GM21723 (cell line): ENCODE results near the gene TGM5.

Source experiments
- ATAC-seq: cut with Tn5 transposase; IDR thresholded peaks from one replicate; pipeline ENCODE4 v1.9.1; 2021; ENCODE audit warnings: mild to moderate bottlenecking, moderate library complexity; ENCODE audit not compliant: unreplicated experiment

TGM5 gene

DNA sequence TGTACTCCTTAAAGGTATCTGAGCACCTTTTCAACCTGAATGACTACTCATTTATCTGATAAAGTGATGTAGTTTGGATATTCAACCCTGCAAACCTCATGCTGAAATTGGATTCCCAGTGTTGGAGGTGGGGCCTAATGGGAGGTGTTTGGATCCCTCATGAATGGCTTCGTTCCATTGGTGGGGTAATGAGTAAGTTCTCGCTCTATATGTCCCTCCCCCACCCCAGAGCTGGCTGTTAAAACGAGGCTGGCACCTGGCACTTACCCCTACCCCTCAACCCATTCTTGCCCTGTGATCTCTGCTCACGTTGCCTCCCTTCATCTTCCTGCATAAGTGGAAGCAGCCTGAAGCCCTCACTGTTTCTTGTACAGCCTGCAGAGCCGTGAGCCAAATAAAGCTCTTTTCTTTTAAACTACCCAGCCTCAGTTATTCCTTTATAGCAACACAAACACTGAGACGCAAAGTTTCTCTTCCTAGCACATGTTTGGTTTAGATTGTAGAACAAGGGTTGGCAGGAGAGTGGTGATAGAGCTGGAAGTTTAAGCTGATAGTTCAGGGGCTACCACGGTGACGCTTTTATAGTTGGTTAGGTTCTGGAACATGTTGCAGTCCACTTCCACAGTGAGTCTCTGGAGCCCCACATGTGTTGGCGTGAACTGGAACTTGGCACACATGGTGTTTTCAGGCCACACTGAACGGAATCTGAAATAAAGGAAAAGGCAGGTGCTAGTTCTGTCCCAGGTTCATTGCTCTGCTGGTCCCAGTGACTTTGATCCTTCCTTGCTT, 69.8 kb downstream of the TGM5 start:
- no peak for ATAC-seq

DNA sequence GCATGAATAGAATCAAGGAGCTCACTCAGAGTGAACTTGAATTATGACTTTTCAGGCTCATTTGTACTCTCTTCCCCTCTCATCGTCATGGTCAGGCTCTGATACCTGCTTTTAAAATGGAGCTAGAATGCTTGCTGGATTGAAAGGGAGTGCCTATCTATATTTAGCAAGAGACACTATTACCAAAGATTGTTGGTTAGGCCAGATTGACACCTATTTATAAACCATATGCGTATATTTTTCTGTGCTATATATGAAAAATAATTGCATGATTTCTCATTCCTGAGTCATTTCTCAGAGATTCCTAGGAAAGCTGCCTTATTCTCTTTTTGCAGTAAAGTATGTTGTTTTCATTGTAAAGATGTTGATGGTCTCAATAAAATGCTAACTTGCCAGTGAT, 71.9 kb downstream of the TGM5 start:
- no peak for ATAC-seq

DNA sequence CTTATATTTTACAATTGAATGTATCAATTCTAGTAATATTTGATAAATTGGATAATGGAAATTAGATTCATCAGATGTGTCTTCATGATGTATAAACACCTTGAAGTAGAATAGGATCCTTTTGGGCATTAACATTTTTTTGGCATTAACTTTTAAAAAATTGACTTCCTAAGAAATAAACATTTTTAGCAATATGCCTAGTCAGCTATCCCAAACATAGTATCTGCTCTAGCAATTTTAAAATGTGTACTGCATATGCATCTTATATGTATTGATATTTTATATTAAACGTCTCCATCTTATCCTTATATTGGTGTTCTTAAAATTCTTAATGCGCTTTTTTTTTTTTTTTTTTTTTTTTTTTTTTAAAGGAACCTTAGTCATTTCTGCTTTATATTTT, 73.0 kb downstream of the TGM5 start:
- no peak for ATAC-seq

DNA sequence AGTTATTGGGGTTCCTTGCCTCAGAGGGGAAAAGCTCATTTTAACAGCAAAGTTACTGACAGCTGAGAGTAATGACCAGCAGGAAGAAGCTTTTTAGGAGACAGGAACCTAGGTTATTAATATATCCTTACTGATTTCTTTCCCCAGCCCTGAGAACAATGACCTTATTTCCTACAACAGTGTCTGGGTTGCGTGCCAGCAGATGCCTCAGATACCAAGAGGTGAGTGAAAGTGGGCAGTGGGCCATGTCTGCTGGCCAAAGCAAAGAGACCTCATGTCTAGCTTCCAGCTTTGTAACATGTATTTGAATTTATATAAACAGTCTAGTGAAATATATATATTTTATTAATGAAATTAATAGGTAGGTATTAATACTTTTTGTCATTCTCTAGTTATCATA, 76.5 kb downstream of the TGM5 start:
- no peak for ATAC-seq

DNA sequence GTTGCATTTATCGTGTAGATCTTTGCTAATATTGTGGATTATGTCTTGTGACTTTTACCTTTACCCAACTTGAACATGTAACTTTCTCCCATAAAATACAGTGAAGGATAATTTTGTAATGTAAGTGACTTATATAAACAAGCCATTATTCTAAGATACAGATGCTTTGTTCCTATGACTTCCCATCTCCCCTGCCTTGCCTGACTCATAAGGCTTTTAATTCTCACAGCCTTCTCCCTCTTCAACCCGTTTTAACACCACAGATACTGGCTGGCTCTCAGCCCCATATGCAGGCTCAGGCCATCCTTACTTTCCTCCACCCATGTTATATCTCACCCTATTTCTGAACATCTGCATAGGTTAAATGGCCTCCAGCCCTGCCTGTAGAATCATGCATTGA, 77.4 kb downstream of the TGM5 start:
- no peak for ATAC-seq

DNA sequence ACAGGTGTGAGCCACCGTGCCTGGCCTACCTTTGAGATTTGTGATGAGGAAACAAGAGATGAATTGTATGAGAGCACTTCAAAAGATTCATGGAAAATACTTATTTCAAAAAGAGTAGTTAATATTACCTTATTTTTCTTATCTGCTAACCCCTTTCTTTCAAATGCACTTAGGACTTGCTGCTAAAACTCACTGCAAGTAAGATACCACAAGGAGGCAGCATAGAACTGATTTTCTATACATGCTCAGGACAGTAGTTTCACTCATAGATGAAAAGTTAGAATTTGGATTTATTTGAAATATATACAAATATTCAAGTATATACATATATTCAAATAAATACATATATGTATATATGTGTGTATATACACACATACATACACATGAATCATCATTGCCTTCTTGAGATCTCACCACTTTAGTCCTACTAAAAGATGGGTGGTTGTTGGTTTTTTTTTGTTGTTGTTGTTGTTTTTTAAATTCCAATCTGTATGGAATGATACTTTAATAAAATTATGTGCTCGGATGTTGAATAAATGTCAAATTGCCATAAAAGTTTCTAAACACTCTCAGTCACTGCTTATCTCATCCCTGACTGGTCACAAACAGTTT, 79.1 kb downstream of the TGM5 start:
- no peak for ATAC-seq

DNA sequence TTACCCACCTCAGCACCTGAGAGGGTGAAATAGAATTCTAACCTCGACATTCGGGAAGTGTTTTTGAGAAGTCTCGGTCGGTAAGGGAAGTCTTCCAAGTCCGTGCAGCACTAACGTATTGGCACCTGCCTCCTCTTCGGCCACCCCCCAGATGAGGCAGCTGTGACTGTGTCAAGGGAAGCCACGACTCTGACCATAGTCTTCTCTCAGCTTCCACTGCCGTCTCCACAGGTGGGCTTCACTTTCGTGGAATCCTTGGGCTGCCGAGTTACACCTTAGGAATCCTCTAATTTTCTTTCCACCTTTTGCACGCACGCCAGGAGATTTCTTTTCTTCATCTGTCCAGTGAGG, 80.8 kb downstream of the TGM5 start:
- ATAC-seq: peak; percentile 29

DNA sequence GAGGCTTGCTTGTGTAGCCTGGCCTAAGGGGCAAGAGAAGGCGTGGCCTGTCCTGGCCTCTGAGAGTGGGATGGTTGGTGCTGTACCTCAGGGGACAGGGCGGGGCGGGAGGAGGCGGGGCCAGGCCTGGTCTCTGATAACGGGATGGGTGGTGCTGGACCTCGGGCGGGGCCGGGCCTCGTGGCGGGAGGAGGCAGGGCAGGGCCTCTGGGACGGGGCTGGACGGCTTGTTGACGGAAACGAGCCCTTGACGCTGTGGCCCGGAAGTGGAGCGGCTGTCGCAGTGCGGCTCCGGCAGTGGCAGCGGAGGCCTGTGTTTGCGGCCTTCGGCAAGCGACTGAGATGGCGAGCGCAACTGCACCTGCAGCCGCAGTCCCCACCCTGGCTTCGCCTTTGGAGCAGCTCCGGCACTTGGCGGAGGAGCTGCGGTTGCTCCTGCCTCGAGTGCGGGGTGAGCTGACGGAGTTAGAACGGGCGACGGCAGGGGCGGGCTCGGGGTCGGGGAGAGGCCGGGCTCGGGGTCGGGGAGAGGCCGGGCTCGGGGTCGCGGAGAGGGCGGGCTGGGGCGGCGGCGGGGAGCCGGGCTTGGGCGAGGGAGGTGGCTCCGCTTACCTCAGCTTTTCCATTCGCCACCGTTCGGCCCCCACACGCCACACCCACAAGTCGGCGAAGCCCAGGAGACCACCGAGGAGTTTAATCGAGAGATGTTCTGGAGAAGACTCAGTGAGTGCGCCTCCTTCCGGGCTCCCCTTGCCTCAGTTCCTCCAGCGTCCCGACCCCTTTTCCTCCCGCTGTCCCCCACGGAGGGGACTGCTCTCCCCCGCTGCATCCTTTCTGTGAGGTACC, 81.3 kb downstream of the TGM5 start, which contains the start of gene CCNDBP1:
TSS of gene CCNDBP1 (plus strand) at position 247 of the 846 bp plus-strand sequence. CDS start at position 343, 96 bp downstream.
- peak; percentile 95 for ATAC-seq

DNA sequence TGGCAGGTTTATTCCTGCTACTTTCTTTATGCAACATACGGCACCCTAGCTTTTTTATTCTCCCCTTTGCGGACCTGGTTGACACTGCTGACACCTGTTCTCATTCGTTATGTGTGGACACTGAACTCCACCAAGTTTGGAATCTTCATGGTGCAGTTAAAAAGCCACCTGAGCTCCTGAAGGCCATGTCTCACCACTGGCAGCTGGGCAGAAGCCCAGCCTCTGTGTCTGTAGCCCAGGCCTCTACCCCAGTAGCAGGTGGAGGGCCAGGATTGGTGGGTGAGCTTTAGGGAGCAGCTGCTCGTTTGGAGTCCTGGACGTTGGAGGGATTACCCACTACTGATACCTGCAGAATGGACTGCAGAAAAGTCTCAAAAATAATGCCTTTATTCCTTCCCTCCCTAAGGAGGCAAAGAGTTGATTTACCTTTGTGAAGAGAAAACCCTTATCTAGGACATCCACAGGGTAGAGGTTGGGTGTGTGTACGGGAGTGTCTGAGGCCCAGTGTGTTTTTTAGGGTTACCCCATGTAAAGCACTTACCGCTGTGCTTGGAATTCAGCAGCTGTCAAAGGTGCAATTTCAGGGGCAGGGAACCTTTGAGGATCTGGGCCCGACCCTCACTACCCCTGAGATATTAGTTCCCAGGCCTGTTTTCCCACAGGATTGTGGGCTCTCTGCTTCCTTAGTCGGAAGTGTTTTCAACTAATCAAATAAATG, 82.2 kb downstream of the TGM5 start:
- ATAC-seq: no peak

DNA sequence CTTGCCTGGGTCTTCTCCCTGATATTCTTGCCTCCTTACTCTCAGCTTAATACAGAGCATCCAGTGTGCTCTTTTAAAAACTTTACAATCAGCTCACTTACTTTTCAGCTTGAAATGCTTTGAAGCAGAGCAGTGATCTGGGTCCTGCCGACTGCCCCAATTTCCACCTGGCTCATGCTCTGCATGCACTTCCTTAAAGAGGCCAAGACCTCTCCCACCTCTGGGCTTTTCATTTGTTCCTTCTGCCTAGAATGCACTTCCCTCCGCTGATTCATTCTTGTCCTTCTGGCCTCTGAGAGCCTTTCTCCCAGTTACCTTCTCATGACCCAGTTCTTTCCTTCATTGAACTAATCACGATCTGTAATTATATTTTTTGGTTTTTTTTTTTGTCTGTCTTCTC, 83.5 kb downstream of the TGM5 start:
- ATAC-seq: no peak
